NCI-H1417 treated with DMSO at 0.1 percent for 48 hours (cell line): ENCODE results near the gene LRRC17.
"Not testable (repeated sequence)": the region's sequence is repeated elsewhere in the genome, so short reads cannot be mapped to it uniquely, and the experiment has no call there.

Experiments used
- DNase-seq: peaks from one replicate; lab custom pipeline; 2025; lab: John Stamatoyannopoulos, UW

The LRRC17 gene

GRCh38 chr7:102897856-102898531 lies 14.8 kb upstream of the LRRC17 start:
- DNase-seq = no peak

GRCh38 chr7:102898532-102898859 lies 14.3 kb upstream of the LRRC17 start:
- no peak for DNase-seq

- DNase-seq = not testable (repeated sequence)
Measured at GRCh38 chr7:102902052-102902451, 10.7 kb upstream of the LRRC17 start.

GRCh38 chr7:102903576-102903975 lies 9.2 kb upstream of the LRRC17 start:
- not testable (repeated sequence) for DNase-seq

GRCh38 chr7:102908676-102909075 lies 4.1 kb upstream of the LRRC17 start:
- DNase-seq = no peak

GRCh38 chr7:102913826-102914225 lies 1.0 kb downstream of the LRRC17 start:
- DNase-seq = no peak

GRCh38 chr7:102914585-102914984 lies 1.8 kb downstream of the LRRC17 start:
- no peak for DNase-seq

- DNase-seq = no peak
Measured at GRCh38 chr7:102916426-102916825, 3.6 kb downstream of the LRRC17 start.

- no peak for DNase-seq
Measured at GRCh38 chr7:102916881-102917280, 4.1 kb downstream of the LRRC17 start.

GRCh38 chr7:102917436-102918353 lies 4.9 kb downstream of the LRRC17 start:
- DNase-seq = no peak

- DNase-seq = no peak
Measured at GRCh38 chr7:102918845-102919244, 6.0 kb downstream of the LRRC17 start.

- DNase-seq = no peak
Measured at GRCh38 chr7:102925976-102926782, 13.4 kb downstream of the LRRC17 start.

- no peak for DNase-seq
Measured at GRCh38 chr7:102926783-102927140, 14.0 kb downstream of the LRRC17 start.

- DNase-seq = no peak
Measured at GRCh38 chr7:102927312-102927933, 14.6 kb downstream of the LRRC17 start.

GRCh38 chr7:102931757-102932156 lies 19.0 kb downstream of the LRRC17 start:
- DNase-seq = no peak

- no peak for DNase-seq
Measured at GRCh38 chr7:102933763-102934162, 21.0 kb downstream of the LRRC17 start.

GRCh38 chr7:102934239-102934638 lies 21.4 kb downstream of the LRRC17 start:
- DNase-seq = no peak

- no peak for DNase-seq
Measured at GRCh38 chr7:102934701-102935100, 21.9 kb downstream of the LRRC17 start.

- no peak for DNase-seq
Measured at GRCh38 chr7:102935450-102936115, 22.8 kb downstream of the LRRC17 start.

- DNase-seq = no peak
Measured at GRCh38 chr7:102938679-102939078, 25.9 kb downstream of the LRRC17 start.

- DNase-seq = no peak
Measured at GRCh38 chr7:102942181-102942866, 29.5 kb downstream of the LRRC17 start.
